Peyer's patch (tissue), 4 donors: ENCODE results near the gene ADGRG1.

Source experiments
- POLR2A ChIP-seq, 2 donors: fragments of 450-650 bp; IDR thresholded peaks; one replicate each; pipeline ENCODE4 v1.5.1; 2017; ENCODE audit warnings: antibody characterized with exemption in 2 of 2, mild to moderate bottlenecking in 2 of 2, moderate library complexity in 2 of 2
- TF ChIP-seq, protein P1 (sequence below), 6 experiments: fragments of 450-650 bp in 4 of 6; fragments of 200-600 bp in 2 of 6; sonication (generic) in 1 of 6; IDR thresholded peaks; one replicate each; pipeline ENCODE4 v1.5.1; 2017 to 2019; ENCODE audit warnings: antibody characterized with exemption in 6 of 6, mild to moderate bottlenecking in 3 of 6, moderate library complexity in 1 of 6

GRCh38 chr16:57593990-57594389 is 34.4 kb upstream of the ADGRG1 start:
- TF ChIP-seq, protein P1, sequence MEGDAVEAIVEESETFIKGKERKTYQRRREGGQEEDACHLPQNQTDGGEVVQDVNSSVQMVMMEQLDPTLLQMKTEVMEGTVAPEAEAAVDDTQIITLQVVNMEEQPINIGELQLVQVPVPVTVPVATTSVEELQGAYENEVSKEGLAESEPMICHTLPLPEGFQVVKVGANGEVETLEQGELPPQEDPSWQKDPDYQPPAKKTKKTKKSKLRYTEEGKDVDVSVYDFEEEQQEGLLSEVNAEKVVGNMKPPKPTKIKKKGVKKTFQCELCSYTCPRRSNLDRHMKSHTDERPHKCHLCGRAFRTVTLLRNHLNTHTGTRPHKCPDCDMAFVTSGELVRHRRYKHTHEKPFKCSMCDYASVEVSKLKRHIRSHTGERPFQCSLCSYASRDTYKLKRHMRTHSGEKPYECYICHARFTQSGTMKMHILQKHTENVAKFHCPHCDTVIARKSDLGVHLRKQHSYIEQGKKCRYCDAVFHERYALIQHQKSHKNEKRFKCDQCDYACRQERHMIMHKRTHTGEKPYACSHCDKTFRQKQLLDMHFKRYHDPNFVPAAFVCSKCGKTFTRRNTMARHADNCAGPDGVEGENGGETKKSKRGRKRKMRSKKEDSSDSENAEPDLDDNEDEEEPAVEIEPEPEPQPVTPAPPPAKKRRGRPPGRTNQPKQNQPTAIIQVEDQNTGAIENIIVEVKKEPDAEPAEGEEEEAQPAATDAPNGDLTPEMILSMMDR (IDR thresholded peaks at IDR 0.05): no peak
- TF ChIP-seq POLR2A (IDR thresholded peaks at IDR 0.05): no peak
